Naive thymus-derived CD8-positive, alpha-beta T cell (primary cell): ENCODE measurements around the gene DYRK3. TPM values are rescaled to one million over a fixed set of nuclear protein-coding genes. Genes with fewer than 3 reads are reported as not detected.
"Not testable (repeated sequence)": the region's sequence is repeated elsewhere in the genome, so short reads cannot be mapped to it uniquely, and the experiment has no call there.

Experiments
- ATAC-seq, 2 donors: fragments of 150-1000 bp; cut with Tn5 transposase in 1 of 2; sonication (Bioruptor Pico), chemical (Tn5 transposase) in 1 of 2; 1 replicate in 1 of 2; 2 replicates in 1 of 2; pipeline ENCODE4 v1.10.0; 2021; ENCODE audit warnings: mild to moderate bottlenecking in 2 of 2, moderate library complexity in 2 of 2
- POLR2A ChIA-PET: fragments of 350-600 bp; sonication (Branson Sonifier 250); formaldehyde crosslinking; loops from one replicate; lab custom pipeline; 2021; ENCODE audit warnings: antibody characterized with exemption; lab: Charles Lee
- DNase-seq, 10 donors: peaks; one replicate each; pipeline versions ENCODE4 v3.0.0 to v3.0.0-alpha.2; 2020 to 2022
- H3K27ac Mint-ChIP-seq, 10 donors: one replicate each; pipeline ENCODE4 v1.8.0; 2020 to 2022; ENCODE audit warnings: mild to moderate bottlenecking in 10 of 10, mixed read lengths in 10 of 10, moderate library complexity in 4 of 10, inconsistent platforms in 1 of 10
- H3K27me3 Mint-ChIP-seq, 5 donors: one replicate each; pipeline ENCODE4 v1.8.0; 2021 to 2022; ENCODE audit warnings: mixed read lengths in 5 of 5
- H3K36me3 Mint-ChIP-seq, 3 donors: one replicate each; pipeline ENCODE4 v1.8.0; 2020 to 2022; ENCODE audit warnings: mixed read lengths in 3 of 3, mild to moderate bottlenecking in 2 of 3, inconsistent platforms in 1 of 3
- H3K4me1 Mint-ChIP-seq, 4 donors: one replicate each; pipeline ENCODE4 v1.8.0; 2021 to 2022; ENCODE audit warnings: mixed read lengths in 4 of 4
- H3K4me3 Mint-ChIP-seq, 10 donors: one replicate each; pipeline ENCODE4 v1.8.0; 2020 to 2022; ENCODE audit warnings: mild to moderate bottlenecking in 10 of 10, mixed read lengths in 10 of 10, moderate library complexity in 6 of 10, inconsistent platforms in 1 of 10
- H3K9me3 Mint-ChIP-seq, 9 donors: one replicate each; pipeline ENCODE4 v1.8.0; 2020 to 2022; ENCODE audit warnings: mixed read lengths in 9 of 9, mild to moderate bottlenecking in 3 of 9, inconsistent platforms in 1 of 9, moderate library complexity in 1 of 9
- polyA plus RNA-seq, 3 donors: library from polyadenylated mRNA; unstranded; fragments of 300-500 nt; fragmentation: Illumina TruSeq; gene quantifications; one replicate each; pipeline ENCODE4 v1.2.3, GENCODE V29; 2021
- total RNA-seq, 8 experiments: library from RNA in 2 of 8; stranded (reverse) in 2 of 8; gene quantifications; one replicate each; pipeline ENCODE4 v1.2.3 and lab custom pipeline; 2021 to 2026

DYRK3 gene
- total and polyA plus RNA-seq, 5 experiments from 2014 or later: 0.22 to 0.34 TPM; not detected in 3

DNA sequence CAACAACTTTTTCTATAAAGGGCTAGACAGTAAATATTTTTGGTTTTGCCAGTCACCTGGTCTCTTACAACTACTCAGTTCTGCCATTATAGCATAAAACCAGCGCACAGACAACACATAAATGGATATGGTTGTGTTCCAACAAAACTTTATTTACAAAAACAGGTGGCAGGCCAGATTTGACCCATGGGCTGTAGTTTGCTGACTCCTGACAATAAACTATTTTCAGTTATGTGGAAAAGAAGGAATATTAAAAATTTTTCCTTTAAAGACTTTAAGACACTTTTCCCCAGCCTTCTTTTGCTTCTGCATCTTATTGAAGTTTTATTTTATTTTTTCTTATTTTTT is 39.0 kb upstream of the DYRK3 start:
- Mint-ChIP-seq H3K27ac (peak overlapping the region in 7 of 10 donors; percentile 5 to 89 (median 37)), H3K4me1 (peaks cover 12 to 20% (median 13%) of the 10 kb centered on the region in 4 donors), H3K36me3 (peaks cover 4 to 82% (median 18%) of the 10 kb centered on the region in 3 donors), H3K4me3 (no peak overlapping the region), H3K27me3 (no peaks in the 10 kb centered on the region), H3K9me3 (no peaks in the 10 kb centered on the region)
- DNase-seq: no peak
- no peak for ATAC-seq
- POLR2A ChIA-PET: no interaction called here

DNA sequence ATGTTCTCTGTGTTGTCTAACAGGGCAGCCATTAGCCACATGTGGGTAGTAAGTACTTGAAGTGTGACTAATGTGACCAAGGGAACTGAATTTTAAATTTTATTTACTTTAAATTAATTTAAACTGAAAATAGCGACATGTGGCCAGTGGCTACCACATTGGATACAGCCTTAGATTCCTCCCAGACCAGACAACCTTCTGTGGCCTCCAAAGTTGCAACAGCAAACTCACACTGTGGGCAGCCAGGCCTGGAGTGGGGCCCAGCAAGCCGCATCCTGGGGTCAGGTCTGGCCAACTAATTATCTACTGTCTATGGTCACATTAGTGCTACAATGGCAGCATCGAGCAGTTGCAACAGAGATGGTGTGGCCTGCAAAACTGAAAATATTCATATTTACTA is 34.8 kb upstream of the DYRK3 start:
- no peaks in the 10 kb centered on the region for H3K9me3 Mint-ChIP-seq
- peak overlapping the region in 1 of 10 donors; percentile 37 for H3K27ac Mint-ChIP-seq
- H3K36me3 Mint-ChIP-seq: peaks cover 4 to 81% (median 21%) of the 10 kb centered on the region in 3 donors
- POLR2A ChIA-PET: no interaction called here
- DNase-seq: no peak
- no peak for ATAC-seq
- no peaks in the 10 kb centered on the region for H3K27me3 Mint-ChIP-seq
- H3K4me1 Mint-ChIP-seq: peaks cover 0 to 4% (median 1%) of the 10 kb centered on the region in 4 donors
- no peak overlapping the region for H3K4me3 Mint-ChIP-seq

DNA sequence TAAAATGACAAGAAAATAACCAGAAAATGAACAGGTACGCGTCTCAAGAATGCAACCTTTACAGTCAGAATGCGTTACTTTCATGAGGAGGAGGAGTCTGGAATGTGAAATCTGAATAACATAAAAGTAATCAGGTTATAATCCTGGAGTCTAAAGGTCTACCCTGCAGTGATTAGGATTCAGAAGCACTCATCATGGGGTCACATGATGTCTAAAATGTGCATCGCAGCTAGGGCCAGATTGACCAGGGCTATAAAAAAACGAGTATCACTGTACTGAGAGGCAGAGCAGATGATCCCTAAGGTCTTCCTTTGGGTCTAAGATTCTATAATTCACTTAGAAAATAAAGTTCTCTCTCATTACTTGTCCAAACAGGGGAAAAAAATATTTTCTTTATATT is 30.5 kb upstream of the DYRK3 start:
- Mint-ChIP-seq H3K27ac (no peak overlapping the region), H3K4me3 (no peak overlapping the region), H3K36me3 (peaks cover 0 to 86% (median 16%) of the 10 kb centered on the region in 3 donors), H3K27me3 (no peaks in the 10 kb centered on the region), H3K4me1 (peaks cover 2 to 18% (median 4%) of the 10 kb centered on the region in 4 donors), H3K9me3 (no peaks in the 10 kb centered on the region)
- ATAC-seq: no peak
- POLR2A ChIA-PET: no interaction called here
- no peak for DNase-seq

GRCh38 chr1:206606867-206607266 is 28.5 kb upstream of the DYRK3 start:
- Mint-ChIP-seq H3K27ac (no peak overlapping the region), H3K27me3 (no peaks in the 10 kb centered on the region), H3K4me1 (peaks cover 10 to 29% (median 17%) of the 10 kb centered on the region in 4 donors), H3K9me3 (no peaks in the 10 kb centered on the region), H3K36me3 (peaks cover 0 to 84% (median 16%) of the 10 kb centered on the region in 3 donors), H3K4me3 (no peak overlapping the region)
- POLR2A ChIA-PET: no interaction called here
- DNase-seq (no peak), ATAC-seq (peak in 1 of 2 donors; percentile 43)

- H3K4me3 Mint-ChIP-seq: no peak overlapping the region
- DNase-seq: peak; percentile 32 to 74 (median 51)
- POLR2A ChIA-PET: interaction anchor here (0.5 kb wide), 1 partner anchor 10 kb away, joined by 3 read pairs; no protein-coding TSS in a partner anchor
- H3K36me3 Mint-ChIP-seq: peaks cover 0 to 71% (median 11%) of the 10 kb centered on the region in 3 donors
- H3K9me3 Mint-ChIP-seq: no peaks in the 10 kb centered on the region
- peak in 1 of 2 donors; percentile 16 for ATAC-seq
- peaks cover 12 to 32% (median 20%) of the 10 kb centered on the region in 4 donors for H3K4me1 Mint-ChIP-seq
- peak overlapping the region in 2 of 10 donors; percentile 57 to 77 for H3K27ac Mint-ChIP-seq
- H3K27me3 Mint-ChIP-seq: peaks cover 0 to 2% (median 0%) of the 10 kb centered on the region in 5 donors
Observed at GRCh38 chr1:206608108-206608698, 27.1 kb upstream of the DYRK3 start.

DNA sequence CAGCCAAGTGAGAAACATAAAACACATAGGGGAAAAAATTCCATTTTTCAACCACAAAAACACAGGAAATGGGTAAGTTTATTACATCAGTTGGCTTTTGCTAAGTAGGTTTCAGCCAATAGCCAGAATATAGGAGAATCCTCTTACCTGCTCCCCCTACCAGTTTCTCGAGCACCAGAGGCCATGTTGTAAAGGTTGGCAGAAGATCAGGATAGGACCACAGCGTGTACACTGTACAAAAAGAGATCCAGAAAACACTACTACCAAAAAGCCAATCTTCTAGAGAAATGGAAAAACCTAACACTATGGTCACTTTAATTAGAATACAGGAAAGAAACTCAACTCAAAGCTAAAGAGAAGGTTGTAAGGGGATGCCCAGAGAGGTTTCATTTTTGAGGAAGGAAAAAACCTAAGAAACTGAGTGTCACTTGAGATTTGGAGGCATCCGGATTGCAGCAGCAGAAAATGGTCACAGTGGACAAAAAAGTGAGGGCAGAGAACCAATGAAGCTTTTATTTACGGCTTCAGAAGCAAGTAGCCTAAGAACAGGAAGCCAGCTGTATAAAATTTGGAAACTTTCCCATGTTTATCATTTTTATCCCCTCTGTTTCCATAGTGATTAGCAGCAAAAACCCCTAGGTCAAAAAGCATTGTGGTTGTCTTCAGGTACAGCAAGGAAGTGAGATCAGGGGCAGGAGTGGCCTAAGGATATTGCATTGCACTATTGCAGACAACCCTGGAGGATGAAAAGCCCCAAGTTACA is 25.9 kb upstream of the DYRK3 start:
- H3K4me1 Mint-ChIP-seq: peaks cover 12 to 32% (median 20%) of the 10 kb centered on the region in 4 donors
- no peak for ATAC-seq
- peak overlapping the region in 2 of 10 donors; percentile 3 to 20 for H3K4me3 Mint-ChIP-seq
- peak overlapping the region in 3 of 10 donors; percentile 14 to 50 (median 30) for H3K27ac Mint-ChIP-seq
- H3K27me3 Mint-ChIP-seq: peaks cover 0 to 2% (median 0%) of the 10 kb centered on the region in 5 donors
- H3K9me3 Mint-ChIP-seq: no peaks in the 10 kb centered on the region
- DNase-seq: no peak
- peaks cover 0 to 59% (median 7%) of the 10 kb centered on the region in 3 donors for H3K36me3 Mint-ChIP-seq
- POLR2A ChIA-PET: interaction anchor here (0.7 kb wide), 1 partner anchor 199 kb away, joined by 4 read pairs; no protein-coding TSS in a partner anchor

DNA sequence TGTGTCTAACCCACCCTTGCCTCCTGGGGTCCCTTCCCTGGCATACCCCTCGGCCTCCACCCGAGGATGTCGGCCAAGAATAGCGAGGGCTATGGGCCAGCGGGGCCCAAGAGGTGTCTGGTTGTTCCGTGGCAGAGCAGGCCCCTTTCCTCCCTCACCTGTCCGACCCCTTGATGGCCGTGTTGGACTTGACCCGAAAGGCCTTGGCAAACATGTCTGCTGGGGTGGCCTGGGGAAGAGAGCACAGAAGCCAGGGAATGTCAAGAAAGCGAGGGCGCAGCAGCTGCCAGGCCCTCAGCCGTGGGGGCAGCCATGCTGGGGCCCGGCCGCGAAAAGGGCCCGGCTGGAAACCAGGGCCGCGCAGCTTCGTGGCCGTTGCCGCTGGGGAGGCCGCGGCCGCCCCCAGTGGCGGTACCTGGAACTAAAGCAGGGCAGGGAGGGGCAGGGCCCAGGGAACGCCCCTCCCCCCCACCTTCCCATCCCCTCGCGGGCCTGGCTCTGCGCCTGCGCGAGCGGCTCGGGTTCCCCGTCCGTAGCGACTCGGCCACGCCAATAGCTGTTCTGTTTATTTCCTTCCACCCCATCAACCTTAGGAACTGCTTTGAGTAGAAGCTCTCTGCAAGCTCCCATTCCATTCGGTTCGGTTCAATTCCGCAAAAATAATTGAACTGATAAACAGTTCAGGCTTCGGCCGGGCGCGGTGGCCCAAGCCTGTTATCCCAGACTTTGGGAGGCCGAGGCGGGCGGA is 23.0 kb upstream of the DYRK3 start, which contains the start of gene EIF2D:
TSS of gene EIF2D (minus strand) at position 337 of the 748 bp plus-strand sequence. CDS start at position 214, 123 bp downstream.
- ATAC-seq (peak; percentile 98), DNase-seq (peak; percentile 87 to 97 (median 94))
- H3K27me3 Mint-ChIP-seq: peaks cover 0 to 2% (median 0%) of the 10 kb centered on the region in 5 donors
- peaks cover 12 to 24% (median 20%) of the 10 kb centered on the region in 4 donors for H3K4me1 Mint-ChIP-seq
- POLR2A ChIA-PET: interaction anchor here (0.7 to 2.2 kb wide), 17 partner anchors 8 to 310 kb away, joined by 3 to 17 read pairs (median 5); partner anchors contain the start of genes DYRK3, FCMR, IKBKE and RASSF5
- no peaks in the 10 kb centered on the region for H3K9me3 Mint-ChIP-seq
- H3K36me3 Mint-ChIP-seq: peaks cover 0 to 32% (median 2%) of the 10 kb centered on the region in 3 donors
- H3K4me3 Mint-ChIP-seq: peak within 1 kb of the TSS; percentile 87 to 97 (median 93)
- peak within 1 kb of the TSS; percentile 93 to 99 (median 96) for H3K27ac Mint-ChIP-seq

DNA sequence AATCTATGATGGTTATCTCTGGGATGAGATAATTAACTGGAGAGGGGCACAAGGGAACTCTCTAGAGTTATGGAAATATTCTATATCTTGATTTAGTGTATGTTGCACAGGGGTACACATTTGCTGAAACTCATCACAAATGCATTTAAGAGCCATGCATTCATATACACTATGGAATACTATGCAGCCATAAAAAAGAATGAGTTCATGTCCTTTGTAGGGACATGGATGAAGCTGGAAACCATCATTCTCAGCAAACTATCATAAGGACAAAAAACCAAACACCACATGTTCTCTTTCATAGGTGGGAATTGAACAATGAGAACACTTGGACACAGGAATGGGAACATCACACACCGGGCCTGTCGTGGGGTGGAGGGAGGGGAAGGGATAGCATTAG is 8.9 kb upstream of the DYRK3 start:
- H3K27me3 Mint-ChIP-seq: peaks cover 0 to 11% (median 6%) of the 10 kb centered on the region in 5 donors
- H3K9me3 Mint-ChIP-seq, H3K27ac Mint-ChIP-seq: not testable (repeated sequence)

DNA sequence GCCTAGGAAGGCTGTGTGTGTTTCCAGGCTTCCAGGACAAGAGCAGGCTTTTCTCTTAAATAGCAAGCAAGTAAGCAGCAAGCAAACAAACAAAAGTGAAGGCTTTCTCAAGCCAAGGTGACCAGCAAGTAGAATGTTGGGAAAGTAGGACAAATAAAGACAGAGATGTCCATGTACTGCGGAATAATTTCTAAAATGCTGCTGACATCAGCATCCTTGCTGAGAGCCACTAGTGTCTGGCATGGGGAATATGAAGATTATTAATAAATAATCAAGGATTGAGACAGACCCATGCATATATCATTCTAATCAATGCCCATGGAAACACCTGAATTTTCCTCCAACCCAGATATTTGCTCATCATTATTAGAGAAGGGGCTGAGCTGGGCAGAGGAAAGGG is 6.4 kb upstream of the DYRK3 start:
- Mint-ChIP-seq H3K4me3 (no peak overlapping the region), H3K36me3 (peaks cover 0 to 4% (median 0%) of the 10 kb centered on the region in 3 donors), H3K27ac (no peak overlapping the region), H3K4me1 (peaks cover 0 to 2% (median 0%) of the 10 kb centered on the region in 4 donors), H3K9me3 (peaks cover 0 to 4% (median 0%) of the 10 kb centered on the region in 9 donors), H3K27me3 (peaks cover 2 to 13% (median 11%) of the 10 kb centered on the region in 5 donors)
- POLR2A ChIA-PET: no interaction called here
- DNase-seq: no peak
- ATAC-seq: no peak

More for the DNA sequence above, 8.9 kb upstream of the DYRK3 start:
- ATAC-seq, H3K36me3 Mint-ChIP-seq, POLR2A ChIA-PET, H3K4me1 Mint-ChIP-seq, H3K4me3 Mint-ChIP-seq, DNase-seq: not testable (repeated sequence)

DNA sequence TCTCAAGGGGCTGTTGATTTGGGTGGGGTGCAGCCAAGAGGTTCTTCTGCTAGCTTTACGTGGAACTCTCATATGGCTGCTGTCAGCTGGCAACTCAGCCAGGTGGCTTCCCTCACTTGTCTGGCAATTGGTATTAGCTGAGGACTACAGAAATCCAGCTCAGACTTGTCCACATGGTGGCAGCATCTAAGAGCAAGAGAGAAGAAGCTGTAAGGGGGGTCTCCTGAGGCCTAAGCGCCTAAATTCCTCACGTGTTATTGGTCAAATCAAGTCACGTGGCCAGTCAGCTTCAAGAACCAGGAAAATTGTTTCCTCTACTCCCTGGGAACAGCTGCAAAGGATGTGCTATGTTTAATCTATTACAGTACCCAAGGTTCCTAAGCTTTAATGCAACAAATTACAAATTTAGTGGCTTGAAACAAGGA is 4.2 kb upstream of the DYRK3 start:
- ATAC-seq: no peak
- H3K4me3 Mint-ChIP-seq: no peak overlapping the region
- no peak overlapping the region for H3K27ac Mint-ChIP-seq
- peaks cover 4 to 24% (median 12%) of the 10 kb centered on the region in 4 donors for H3K4me1 Mint-ChIP-seq
- DNase-seq: peak in 2 of 10 donors; percentile 8 to 13
- POLR2A ChIA-PET: no interaction called here
- no peaks in the 10 kb centered on the region for H3K36me3 Mint-ChIP-seq
- no peaks in the 10 kb centered on the region for H3K9me3 Mint-ChIP-seq
- H3K27me3 Mint-ChIP-seq: peaks cover 2 to 13% (median 11%) of the 10 kb centered on the region in 5 donors

- Mint-ChIP-seq H3K9me3 (no peaks in the 10 kb centered on the region), H3K36me3 (no peaks in the 10 kb centered on the region), H3K4me1 (peaks cover 4 to 24% (median 16%) of the 10 kb centered on the region in 4 donors), H3K27me3 (peaks cover 2 to 9% (median 6%) of the 10 kb centered on the region in 5 donors), H3K4me3 (peak overlapping the region in 7 of 10 donors; percentile 15 to 90 (median 30)), H3K27ac (no peak overlapping the region)
- POLR2A ChIA-PET: interaction anchor here (0.9 to 2.1 kb wide), 3 partner anchors 30 to 163 kb away, joined by 3 to 9 read pairs (median 7); partner anchors contain the start of gene IKBKE
- ATAC-seq (no peak), DNase-seq (no peak)
Observed at GRCh38 chr1:206633708-206634121, 1.6 kb upstream of the DYRK3 start.
